ENCODE results near the gene RBM8A.

The RBM8A gene

DNA sequence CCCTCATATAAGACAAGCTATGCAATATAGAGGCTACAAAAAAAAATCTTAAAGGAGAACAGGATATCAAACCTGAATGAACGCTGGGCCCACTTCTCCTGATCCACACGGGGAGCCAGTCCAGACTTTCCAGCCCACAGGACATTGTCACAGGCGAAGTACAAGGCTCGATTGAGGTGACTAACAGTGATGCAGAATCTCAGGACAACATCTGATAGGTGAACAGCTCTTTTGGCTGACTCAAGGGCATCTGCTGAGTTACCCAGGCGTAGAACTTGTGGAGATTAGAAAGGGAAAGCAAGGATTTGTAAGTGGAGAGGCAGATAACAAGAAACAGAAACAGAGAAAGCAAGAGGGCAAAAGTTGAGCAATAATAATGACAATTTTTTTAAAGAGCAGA lies 10.5 kb downstream of the RBM8A start:
- TF ChIP-seq, protein P1, sequence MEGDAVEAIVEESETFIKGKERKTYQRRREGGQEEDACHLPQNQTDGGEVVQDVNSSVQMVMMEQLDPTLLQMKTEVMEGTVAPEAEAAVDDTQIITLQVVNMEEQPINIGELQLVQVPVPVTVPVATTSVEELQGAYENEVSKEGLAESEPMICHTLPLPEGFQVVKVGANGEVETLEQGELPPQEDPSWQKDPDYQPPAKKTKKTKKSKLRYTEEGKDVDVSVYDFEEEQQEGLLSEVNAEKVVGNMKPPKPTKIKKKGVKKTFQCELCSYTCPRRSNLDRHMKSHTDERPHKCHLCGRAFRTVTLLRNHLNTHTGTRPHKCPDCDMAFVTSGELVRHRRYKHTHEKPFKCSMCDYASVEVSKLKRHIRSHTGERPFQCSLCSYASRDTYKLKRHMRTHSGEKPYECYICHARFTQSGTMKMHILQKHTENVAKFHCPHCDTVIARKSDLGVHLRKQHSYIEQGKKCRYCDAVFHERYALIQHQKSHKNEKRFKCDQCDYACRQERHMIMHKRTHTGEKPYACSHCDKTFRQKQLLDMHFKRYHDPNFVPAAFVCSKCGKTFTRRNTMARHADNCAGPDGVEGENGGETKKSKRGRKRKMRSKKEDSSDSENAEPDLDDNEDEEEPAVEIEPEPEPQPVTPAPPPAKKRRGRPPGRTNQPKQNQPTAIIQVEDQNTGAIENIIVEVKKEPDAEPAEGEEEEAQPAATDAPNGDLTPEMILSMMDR (IDR thresholded peaks at IDR 0.05): no peak
- no peak for TF ChIP-seq ZFX (IDR thresholded peaks at IDR 0.05; ENCODE audit: borderline replicate concordance)
- peak overlapping the region; percentile 96; the same call in 1 of the 2 replicates for H3K27ac ChIP-seq

DNA sequence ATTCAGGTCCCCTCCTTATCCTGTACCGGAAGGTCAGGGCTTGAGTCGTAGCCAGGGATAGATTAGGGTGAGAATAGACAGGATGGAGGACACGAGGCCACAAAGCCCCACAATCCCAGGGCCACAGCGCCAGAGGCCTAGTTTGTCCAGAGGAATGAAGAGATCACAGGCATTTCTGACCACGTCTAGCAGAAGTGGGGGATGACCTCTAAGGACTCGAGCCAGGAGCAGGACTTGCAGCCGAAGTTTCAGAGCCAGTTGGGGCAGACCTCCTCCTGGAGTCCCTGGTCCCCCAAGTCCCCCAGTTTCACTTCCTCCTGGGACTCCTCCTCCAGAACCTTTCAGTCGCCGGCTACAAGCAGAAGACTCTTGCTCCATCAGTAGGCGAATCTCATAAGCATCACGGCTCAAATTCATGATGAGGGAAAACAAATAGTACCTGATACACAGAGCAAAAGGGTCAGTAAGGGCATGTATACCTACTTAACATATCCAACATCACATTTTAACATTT lies 15.1 kb downstream of the RBM8A start:
- no peak overlapping the region for H3K27ac ChIP-seq
- no peak for TF ChIP-seq ZFX (IDR thresholded peaks at IDR 0.05; ENCODE audit: borderline replicate concordance)
- TF ChIP-seq, protein P1 (IDR thresholded peaks at IDR 0.05): no peak

DNA sequence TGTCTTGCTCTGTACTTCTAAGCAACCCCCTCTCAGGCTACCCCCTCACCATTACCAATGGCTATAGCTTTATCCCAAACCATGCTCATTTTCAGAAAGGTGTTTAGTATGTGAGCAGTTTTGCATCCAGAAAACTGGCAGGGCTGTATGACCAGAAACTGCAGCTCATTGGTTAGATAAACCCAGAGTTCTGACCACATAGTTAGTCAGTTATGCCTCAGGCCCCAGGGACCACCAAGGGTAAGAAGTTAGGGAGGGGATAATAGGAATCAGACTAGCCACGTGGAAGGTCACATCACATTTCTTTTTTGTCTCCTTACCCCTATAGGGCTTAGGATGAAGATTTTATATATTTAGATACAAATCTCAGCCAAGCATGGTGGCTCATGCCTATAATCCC lies 18.6 kb downstream of the RBM8A start:
- peak overlapping the region; percentile 12; the same call in 1 of the 2 replicates for H3K27ac ChIP-seq

DNA sequence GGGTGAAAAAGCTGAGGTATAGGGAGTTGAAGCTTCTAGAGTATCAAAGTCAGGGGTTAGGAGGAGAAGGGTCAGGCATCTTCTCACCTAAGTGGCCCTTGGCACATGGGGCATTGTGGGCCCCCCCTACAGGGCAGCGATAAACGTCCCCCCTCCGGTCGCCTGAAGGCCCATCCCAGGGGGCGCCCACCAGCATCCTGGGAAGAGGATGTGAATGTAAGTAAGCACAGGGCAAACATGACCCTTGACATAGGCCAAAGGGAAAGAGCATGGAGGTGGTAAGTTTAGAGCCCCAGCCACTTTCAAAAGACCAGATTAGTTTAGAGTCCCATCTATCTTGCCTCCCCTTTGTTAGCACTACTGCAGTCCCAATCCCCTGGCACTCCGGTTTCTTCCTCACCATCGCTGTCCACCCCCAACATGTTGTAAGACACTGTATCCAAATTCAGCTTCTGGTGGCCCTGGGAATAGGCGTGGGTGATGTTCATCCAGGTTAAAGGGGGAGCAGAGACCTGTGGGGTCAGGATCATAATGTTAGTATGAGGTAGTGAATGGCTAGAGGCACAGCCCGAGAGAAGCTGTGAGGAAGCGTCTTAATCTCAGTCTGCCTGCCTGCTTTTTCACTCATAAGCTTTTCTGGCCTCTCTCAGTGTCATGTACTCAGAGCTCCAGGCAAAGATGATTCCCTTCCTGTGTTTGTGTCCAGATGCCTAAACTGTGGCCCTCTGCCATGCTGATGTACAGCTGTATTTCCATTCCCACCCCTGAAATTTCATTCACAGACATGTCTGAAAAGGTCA lies 20.1 kb downstream of the RBM8A start:
- no peak overlapping the region for H3K27ac ChIP-seq
- TF ChIP-seq, protein P1 (IDR thresholded peaks at IDR 0.05): no peak
- no peak for TF ChIP-seq ZFX (IDR thresholded peaks at IDR 0.05; ENCODE audit: borderline replicate concordance)

More for the DNA sequence above, 18.6 kb downstream of the RBM8A start:
- TF ChIP-seq ZFX (IDR thresholded peaks at IDR 0.05; ENCODE audit: borderline replicate concordance): no peak
- TF ChIP-seq, protein P1 (IDR thresholded peaks at IDR 0.05): no peak

DNA sequence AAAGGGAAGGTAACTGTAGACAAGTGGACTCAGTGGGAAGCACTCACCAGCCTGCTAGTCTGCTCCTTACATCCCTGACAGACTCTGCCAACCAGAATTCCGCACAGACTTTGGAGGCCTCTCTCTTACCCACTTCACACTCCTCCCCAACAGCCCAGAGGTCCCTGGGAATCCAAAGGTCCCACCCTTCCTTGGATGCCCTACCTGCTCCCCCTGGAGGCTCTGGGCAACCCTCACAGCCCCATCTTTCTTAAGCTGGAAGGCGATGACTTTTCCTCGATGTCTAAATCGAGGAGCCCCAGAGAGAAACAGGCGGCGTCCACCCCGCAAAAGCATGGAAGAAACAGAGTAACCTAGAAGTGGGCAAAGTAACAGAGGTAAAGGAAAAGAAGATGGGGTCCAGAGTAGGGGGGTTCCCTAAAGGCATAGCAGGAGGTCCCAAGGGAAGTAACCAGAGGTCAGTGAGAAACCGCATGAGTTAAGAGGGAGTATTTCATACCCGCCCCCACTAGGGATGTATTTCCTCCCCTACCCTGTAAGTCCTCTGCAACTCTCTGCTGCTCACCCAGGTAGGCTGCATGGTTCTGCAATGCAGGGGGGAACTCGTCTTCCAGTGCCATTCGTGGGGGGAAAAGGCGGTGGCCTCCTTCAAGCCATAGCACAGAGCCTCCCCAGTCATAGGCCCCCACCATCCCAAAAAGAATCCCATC lies 25.8 kb downstream of the RBM8A start:
- TF ChIP-seq ZFX (IDR thresholded peaks at IDR 0.05; ENCODE audit: borderline replicate concordance): no peak
- TF ChIP-seq, protein P1 (IDR thresholded peaks at IDR 0.05): no peak; the same call in 1 of the 2 replicates
- H3K27ac ChIP-seq: no peak overlapping the region

DNA sequence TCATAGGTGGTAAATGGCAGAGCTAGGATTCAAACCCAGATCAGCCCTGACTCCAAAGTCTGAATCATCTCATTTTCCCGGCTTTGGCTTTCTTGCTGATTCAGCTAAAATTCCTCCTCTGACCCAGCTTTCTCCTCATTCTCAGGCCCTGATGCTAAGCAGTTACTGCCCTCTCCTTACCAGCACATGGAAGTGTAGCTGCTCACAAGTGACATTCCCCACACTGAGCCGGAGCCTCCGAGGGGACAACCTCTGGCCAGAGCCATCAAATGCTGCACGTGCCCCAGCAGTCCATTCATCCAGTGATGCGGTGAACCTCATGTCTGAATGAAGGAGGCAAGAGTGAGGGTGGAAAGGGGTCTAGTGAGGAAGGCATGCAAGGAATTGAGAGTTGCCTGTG lies 28.5 kb downstream of the RBM8A start:
- no peak overlapping the region for H3K27ac ChIP-seq
- TF ChIP-seq, protein P1 (IDR thresholded peaks at IDR 0.05): no peak
- no peak for TF ChIP-seq ZFX (IDR thresholded peaks at IDR 0.05; ENCODE audit: borderline replicate concordance)
